Medulla oblongata (tissue), 1 donor: ENCODE data around the gene CCDC32.
"Not testable (repeated sequence)": the region's sequence is repeated elsewhere in the genome, so short reads cannot be mapped to it uniquely, and the experiment has no call there.

Source experiments
- DNase-seq: peaks from one replicate; pipeline ENCODE4 v3.0.0-alpha.2; 2015; ENCODE audit errors: extremely low spot score

The CCDC32 gene

DNA sequence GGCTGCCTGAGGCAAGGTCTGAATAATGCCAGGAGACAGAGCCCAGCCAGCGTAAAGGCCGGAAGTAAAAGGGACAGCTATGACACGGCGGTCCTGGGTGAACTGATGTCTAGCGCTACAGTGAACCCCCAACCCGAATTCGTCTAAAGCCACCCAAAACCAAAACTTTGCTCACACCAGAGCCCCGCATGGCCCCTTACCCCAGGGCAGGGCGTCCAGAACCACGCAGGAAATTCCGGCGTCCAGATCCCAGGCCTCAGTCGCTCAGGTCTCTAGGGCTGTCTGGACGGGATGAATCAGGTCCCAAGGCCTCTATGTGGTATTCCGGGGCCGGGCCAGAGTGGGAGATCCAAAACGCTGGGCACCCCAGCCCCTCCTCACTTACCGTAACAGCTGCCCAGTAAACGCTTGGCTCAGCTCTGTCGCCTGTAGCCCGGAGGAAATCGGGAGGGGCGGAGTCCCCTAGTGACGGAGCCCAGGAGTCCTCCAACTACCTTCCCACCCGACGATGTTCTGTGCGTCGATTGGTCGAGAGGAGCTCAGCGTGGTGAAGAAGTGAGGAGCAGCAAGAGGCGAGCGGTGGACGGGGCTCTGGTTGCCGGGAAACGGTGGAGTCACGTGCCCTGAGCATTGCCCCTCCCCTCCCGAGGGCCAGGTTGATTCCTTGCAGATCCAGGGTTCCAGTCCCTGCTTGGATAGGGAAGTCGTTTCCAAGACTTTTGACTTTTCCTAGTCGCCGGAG lies at the start of gene CCDC32:
TSS of gene CCDC32 (minus strand) at position 452 of the 742 bp plus-strand sequence. CDS start 2,027 bp downstream, outside the sequence.
- peak; percentile 100 for DNase-seq

GRCh38 chr15:40613080-40613479 lies 48.2 kb upstream of the CCDC32 start:
- DNase-seq: no peak

GRCh38 chr15:40603935-40604334 lies 39.1 kb upstream of the CCDC32 start:
- DNase-seq: no peak

DNA sequence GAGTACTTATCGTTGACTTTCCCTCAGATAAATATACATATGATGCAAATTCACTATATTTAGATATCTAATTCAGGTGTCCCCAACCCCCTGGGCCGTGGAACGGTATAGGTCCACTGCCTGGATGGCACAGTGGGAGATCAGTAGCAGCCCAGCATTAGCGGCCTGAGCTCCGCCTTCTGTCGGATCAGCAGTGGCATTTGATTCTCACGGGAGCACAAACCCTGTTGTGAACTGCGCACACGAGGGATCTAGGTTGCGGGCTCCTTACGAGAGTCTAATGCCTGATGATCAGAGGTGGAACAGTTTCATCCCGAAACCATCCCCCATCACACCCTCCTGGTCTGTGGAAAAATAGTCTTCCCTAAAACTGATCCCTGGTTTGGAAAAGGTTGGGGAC lies 36.1 kb upstream of the CCDC32 start:
- DNase-seq: no peak

GRCh38 chr15:40598672-40599071 lies 33.8 kb upstream of the CCDC32 start:
- DNase-seq: no peak

- no peak for DNase-seq
These were observed 33.3 kb upstream of the CCDC32 start for GRCh38 chr15:40598126-40598525.

DNA sequence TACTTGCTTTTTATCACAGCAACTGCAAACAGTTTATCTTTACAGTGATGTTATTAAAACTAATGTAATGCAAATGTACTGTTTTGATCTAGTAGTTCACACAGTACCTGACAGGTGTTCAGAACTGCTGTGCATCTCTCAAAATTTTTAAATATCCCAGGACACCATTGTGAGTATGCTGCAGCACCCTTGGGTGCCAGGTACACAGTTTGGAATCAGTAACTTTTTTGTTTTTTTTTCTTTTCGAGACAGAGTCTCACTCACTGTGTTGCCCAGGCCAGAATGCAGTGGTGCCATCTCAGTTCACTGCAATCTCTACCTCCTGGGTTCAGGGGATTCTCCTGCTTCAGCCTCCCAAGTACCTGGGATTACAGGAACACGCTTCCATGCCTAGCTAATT lies 32.2 kb upstream of the CCDC32 start:
- no peak for DNase-seq

DNA sequence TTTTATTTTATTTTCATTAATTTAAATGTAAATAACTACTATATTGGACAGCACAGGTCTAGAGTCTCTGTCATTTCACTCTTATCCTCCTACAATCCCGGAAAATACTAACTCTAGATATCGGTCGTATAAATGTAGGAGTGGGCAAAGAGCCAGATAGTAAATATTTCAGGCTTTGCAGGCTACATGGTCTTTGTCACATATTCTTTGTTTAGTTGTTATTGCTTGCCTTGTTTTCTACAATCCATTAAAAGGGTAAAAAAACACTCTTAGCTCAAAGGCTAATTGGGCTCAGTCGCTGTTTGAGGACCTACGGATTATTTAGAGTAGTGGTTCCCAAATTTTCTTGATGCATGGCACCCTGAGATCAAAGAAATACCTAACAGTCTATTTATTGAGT lies 30.9 kb upstream of the CCDC32 start:
- no peak for DNase-seq

- no peak for DNase-seq
These were observed 30.4 kb upstream of the CCDC32 start for GRCh38 chr15:40595219-40595618.

GRCh38 chr15:40594429-40594836 lies 29.6 kb upstream of the CCDC32 start:
- DNase-seq: no peak

DNA sequence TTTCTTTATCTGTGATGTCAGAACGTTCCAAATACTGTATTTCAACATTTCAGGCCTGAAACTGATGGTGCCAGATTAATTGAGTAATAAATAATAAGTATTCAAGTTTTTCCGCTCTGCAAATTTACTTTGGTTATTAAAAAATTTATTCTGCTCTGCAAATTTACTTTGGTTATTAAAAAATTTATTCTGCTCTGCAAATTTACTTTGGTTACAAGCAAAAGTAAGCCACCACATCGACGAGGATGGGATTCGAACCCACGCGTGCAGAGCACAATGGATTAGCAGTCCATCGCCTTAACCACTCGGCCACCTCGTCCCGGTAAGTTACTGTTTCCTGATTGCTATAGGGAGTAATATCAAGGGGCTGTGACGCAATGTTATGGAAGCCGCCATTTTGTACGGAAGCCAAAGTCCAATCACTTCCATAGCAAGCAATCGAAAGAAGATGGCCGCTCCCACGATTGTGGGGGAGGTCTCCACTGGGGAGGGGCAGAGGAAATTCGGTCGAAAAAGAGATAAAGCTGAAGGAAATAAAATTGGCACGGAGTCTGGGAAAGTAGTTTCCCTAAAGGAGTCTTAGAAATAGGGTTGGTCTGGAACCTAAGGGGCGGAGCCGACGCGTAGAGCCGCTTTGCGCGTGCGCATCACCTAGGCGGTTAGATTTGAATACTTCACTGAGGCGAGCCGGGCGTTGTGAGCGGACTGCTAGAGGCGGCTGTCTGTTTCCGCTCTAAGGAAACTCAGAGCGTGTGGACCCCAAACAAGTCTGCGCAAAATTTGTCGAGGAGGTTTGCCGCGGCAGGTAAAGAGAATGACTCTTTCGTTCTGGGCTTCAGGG lies 29.0 kb upstream of the CCDC32 start, which contains the start of gene KNL1:
TSS of gene KNL1 (plus strand) at position 662 of the 841 bp plus-strand sequence. CDS start 8,683 bp downstream, outside the sequence.
- DNase-seq: peak; percentile 98

DNA sequence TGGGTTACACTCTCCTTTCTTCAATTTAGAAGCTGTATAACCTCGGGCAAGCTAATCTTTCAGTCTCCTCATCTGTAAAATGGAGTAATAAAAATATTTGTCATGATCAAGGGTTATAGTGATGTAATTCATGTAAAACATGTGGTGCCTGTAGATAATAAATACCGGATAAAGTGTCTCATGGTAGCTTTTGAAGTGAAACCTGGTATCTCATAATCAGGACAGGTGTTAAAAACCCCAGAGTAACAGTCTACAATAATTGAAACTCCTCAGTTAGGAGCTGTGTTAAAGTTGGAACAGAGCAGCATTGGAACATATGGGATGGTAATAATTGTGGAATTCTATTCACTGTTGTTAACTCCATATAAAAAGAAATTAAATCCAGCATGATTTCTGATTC lies 28.3 kb upstream of the CCDC32 start:
- DNase-seq: no peak

DNA sequence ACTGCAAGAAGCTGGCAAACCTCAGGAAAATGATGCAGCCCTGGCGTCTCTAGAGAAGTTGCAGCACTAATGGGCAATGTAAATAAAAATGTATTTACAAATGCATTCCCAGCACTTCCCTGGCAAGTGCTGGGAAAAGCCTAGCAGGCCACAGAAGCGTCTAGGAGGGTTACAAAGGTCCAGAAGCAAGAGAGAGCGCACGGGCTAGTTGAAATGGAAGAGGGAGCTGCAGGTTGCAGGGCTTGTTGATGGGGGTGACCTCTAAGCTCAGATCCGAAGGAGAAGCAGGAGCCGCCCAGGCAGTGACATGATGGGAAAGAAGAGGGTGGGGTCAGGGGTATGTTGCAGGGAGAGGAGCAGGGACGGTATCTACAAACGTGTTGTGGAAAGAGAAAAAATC lies 26.5 kb upstream of the CCDC32 start:
- no peak for DNase-seq

GRCh38 chr15:40590667-40591050 lies 25.8 kb upstream of the CCDC32 start:
- no peak for DNase-seq

DNA sequence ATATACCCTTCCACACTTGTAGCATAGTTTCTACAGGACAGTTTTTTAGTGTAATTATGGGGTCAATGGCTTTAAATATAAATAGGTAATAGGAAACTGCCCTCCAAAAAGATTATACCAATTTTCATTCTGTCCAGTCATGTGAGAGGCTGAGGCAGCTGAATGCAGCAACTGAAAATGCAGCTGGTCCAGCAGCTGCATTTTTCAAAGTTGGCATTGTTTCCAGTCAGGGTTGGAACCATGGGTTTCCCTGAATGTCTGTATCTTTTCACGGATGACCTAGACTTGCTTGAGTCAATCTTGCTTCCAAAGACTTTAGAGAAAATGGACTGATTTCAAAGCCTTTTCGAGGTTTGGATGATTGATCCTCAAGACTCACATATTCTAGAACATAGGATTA lies 19.3 kb upstream of the CCDC32 start:
- DNase-seq: peak; percentile 73

DNA sequence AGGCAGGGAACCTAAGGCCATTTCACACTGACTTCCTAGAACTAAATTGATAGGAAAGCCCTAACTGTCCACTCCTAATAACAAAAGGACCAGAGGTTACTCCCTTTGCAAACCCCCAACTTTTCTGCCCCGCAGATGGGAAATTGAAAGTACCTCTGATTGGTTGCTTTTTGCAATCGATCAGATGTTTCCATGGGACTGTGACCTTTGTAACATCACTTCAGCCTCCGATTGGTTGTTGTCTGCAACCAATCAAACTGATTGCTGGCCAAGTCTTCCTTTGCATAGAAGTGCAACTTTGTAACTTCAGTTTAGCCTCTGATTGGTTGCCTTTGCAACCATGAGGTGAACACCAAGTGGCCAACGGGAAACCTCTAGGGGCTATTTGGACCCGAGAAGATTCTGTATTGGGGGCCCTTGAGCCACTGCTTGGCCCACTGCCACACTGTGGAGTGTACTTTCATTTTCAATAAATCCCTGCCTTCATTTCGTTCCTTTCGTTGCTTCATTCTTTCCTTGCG lies 17.9 kb upstream of the CCDC32 start:
- DNase-seq: peak; percentile 54

GRCh38 chr15:40581796-40582195 lies 17.0 kb upstream of the CCDC32 start:
- not testable (repeated sequence) for DNase-seq

- no peak for DNase-seq
These were observed 14.1 kb upstream of the CCDC32 start for GRCh38 chr15:40578892-40579291.

DNA sequence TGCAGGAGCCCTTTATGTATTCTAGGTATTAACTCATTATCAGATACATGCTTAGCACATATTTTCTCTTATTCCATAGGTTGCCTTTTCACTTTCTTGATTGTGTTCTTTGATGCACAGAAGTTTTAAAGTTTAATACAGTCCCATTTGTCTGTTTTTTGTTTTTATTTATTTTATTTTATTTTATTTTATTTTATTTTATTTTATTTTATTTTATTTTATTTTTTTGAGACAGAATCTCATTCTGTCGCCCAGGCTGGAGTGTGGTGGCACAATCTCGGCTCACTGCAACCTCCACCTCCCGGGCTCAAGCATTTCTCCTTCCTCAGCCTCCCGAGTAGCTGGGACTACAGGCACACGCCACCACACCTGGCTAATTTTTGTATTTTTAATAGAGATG lies 12.1 kb upstream of the CCDC32 start:
- not testable (repeated sequence) for DNase-seq

- DNase-seq: no peak
These were observed 10.3 kb upstream of the CCDC32 start for GRCh38 chr15:40575113-40575512.

GRCh38 chr15:40569129-40569953 lies 4.5 kb upstream of the CCDC32 start, which contains the start of gene RPUSD2:
RPUSD2 (plus strand) TSS chr15:40569299; CDS start chr15:40569338, 39 bp downstream.
- peak; percentile 96 for DNase-seq

DNA sequence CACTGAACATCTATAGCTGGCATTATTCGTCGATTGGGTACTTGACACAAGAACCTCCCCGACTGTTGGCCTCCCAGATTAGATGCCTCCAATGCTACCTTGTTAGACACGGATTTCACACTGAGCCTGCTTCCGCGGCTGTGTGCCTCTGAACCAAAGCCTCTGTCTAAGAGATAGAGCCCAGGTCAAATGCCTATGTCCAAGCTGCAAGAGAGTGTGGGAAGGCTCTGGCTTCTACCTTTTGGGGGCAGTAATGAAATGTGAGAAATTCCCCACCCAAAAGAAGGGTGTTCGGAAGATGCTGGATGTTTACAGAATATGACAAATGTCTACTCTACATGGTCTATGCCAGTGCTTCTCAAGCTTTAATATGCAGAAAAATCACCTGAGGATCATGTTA lies 2.3 kb upstream of the CCDC32 start:
- DNase-seq: peak; percentile 28
